ENCODE measurements around the gene KCTD13.
"Not testable (repeated sequence)": the region's sequence is repeated elsewhere in the genome, so short reads cannot be mapped to it uniquely, and the experiment has no call there.

The KCTD13 gene

DNA sequence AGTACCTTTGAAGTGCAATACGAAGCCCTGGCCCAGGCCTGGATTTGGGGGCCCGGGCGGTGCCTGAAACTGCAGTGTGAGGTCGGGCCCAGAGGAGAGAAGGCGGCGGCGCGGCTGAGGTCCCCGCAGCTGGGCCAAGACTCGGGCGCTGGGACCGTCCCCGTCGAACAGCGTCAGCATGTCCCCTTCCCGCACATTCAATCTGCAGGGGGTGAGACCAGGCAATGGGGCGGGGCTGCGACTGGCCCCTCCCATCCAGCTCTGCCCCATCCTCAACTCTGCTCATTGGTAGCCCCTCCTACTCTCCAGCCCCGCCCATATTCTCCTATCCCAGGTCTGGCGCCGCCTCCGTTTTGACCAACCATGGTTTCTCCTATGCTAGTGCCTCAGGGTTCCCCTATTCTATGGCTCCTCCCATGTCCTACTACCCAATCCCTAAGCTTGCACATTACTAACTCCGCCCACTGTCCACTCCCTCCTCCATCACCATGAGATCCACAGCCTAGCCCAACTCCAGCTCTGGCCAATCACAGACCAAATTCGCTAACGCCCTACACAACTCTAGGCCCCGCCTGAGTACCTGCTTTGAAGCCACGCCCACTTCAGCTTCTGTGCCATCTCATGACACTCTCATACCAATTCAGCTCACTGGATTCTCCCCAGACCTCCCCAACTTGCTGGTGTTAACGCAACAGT, 48.6 kb downstream of the KCTD13 start:
- DNase-seq = peak; percentile 92

DNA sequence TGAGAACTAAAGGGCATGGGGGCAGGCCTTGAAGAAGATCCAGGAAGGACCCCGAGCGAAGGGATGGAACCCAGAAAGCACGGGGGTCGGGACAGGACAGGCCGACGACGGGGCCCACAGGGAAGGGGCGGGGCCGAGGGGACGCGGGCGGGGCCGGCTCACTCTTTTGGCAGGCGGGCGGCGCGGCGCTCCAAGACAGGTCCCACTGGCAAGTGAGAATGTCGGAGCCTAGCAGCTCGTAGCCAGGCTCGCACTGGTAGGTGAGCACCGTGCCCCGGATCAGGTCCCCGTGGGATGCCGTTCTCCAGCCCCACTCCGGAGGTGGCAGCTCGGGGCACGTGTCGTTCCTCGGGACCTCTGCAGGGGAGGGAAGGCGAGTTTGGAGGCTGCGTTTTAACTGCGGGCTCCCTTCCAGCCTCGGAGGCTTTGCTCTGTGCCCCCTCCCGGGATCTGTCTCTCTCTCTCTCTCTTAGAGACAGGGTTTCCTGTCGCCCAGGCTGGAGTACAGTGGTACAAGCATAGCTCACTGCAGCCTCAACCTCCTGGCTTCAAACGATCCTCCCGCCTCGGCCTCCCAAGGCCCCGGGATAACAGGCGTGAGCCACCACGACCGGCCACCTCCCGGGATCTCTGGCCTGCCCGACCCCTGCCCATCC, 49.3 kb downstream of the KCTD13 start:
- DNase-seq = no peak

DNA sequence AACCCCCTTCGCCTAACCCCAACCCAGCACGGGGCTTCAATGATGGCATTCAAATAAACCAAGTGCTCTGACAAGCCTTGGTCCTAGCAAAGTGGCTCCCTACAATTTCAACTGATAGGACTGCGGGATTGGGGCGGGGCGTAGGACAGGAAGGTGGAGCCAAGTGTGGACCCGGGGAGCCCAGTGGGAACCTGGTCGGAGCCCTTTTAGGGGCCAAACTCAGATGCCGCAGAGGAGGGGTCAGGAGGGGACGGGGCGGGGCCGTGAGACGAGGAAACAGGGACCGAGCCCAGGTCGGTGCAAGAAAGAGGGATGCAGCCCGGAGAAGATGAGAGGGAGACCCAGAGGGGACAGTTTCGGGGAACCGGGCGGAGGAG, 49.8 kb downstream of the KCTD13 start:
- DNase-seq = no peak

DNA sequence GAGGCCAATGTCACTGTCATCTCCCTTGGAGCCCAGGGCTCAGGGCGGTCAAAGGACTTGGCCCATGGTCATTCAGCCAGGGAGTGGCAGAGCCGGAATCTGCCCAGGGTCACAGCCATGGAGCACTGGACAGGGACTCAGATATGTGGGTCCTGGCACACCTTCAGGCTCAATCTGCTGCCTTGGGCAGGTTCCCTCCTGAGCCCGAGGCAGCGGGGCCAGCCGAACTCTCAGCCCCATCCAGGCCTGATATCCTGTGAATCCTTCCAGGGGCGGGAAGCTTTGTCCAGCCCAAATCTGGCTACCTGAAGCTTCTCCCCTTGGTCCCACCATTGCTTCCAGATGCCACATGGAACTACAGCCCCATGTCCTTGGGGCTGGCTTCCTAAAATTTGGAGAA, 50.8 kb downstream of the KCTD13 start:
- DNase-seq = no peak

DNA sequence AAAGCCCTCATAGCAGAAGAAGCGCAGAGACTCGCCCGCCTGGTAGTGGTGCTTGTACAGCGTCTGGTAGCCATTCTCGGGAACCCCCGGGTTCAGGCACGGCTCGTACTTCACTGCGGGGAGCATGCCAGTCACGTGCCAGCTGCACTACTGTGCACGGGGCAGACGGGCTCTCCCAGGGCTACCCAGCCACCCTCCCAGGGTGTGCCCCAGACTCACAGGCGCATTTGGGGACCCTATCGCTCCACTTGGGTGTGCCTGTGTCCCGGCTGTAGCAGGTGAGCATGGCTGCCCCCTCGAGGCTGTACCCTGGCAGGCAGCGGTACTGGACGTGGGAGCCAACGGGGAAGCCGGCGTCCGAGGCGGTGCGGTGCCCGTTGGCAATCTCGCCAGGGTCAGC, 52.7 kb downstream of the KCTD13 start:
- DNase-seq = no peak

DNA sequence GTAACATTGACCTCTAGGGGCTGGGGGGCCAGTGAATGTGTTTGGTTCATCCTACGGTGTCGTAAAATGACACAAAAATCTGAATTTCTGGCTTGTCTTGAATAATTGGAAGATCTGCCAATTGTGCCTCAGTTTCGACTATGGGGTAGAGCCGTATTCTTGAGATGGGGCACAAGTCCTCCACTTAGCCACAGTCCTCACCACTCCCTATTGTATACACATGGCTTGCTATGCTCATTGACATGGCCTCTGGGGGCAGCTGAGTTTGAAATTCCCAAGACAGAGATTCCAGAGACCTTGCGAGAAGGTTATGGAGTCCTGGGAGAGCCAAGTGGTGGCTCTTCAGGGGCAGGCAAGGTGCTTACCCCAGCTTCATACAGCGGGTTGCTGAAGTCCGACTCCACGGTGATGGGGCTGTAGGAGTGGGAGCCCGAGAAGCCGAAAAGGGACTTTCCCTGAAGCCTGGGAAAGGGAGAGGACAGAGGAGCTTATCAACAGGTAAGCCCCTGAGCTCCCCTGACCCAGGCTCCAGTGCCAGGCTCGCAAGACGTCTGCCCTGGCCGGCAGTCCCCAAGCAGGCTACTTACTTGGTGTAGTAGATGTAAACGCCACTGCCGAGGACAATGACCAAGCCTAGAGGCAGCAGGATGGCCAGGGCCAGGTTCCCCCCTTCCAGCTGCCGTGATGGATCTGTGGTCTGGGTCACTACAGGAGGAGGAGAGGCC, 54.0 kb downstream of the KCTD13 start:
- no peak for DNase-seq

DNA sequence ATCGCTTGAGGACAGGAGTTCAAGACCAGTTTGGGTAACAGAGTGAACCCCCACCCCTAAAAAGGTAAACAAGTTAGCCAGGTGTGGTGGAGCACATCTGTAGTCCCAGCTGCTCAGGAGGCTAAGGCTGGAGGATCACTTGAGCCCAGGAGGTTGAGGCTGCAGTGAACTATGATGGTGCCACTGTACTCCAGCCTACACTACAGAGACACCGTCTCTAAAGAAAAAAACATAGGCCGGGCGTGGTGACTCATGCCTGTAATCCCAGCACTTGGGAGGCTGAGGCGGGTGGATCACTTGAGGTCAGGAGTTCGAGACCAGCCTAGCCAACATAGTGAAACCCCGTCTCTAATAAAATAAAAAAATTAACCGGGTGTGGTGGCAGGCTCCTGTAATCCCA, 57.0 kb downstream of the KCTD13 start:
- DNase-seq = not testable (repeated sequence)

DNA sequence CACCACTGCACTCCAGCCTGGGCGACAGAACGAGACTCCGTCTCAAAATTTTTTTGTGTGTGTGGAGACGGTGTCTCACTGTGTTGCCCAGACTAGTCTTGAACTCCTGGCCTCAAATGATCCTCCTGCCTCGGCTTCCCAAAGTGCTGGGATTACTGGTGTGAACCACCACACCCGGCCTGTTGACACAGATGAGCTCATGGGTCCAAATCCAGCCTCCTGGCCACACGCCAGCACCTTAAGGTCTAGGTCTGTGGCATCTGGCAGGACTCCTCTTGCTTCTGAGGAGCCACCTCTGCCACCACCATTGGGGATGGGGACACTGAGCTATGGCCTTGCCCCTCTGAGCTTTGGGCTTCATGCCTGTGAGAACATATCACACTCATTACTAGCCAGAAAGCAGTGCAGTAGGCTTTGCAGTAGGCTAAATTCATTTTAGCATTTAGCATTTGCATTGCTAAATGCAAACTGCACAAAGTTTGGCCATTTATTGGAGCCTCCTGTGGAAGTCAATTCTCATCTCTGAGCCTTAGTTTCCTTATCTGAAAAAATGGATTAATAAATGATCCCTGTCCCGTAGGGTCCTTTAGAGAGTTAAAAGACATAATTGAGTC, 57.5 kb downstream of the KCTD13 start:
- DNase-seq = no peak

DNA sequence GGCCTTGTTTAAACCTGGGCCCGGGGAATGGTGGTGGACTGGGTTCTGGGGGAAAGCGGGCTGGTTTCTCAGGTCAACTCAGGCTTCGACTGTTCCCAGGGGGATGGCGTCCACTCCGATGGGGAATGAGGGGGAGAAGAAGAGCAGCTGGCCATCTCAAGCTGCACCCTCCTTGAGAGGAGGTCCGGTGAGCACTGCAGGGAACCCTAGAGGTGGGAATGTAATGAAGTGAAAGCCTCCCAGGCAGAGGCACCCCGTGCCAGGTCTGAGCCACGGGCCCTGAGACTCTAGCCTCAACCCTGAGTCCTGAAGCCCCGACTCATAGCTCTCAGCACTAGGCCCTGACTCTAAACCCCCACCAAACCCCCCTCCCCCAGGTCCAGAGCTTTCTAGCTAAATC, 61.8 kb downstream of the KCTD13 start:
- no peak for DNase-seq

DNA sequence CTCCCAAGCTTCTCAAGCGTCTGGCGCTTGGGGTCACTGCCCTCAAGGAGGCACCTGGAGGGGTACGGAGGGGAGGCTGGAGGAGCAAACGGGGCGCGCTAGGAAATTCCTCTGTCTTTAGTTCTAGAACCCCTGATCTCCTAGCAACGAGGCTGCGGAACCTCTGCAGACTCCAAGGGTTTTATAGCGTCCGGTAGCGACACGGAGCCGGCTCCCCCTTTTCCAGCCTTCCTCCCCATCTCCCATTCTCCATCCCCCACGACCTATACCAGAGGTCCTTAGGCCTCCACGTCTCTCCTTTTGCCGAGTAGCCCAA, 62.4 kb downstream of the KCTD13 start:
- no peak for DNase-seq

DNA sequence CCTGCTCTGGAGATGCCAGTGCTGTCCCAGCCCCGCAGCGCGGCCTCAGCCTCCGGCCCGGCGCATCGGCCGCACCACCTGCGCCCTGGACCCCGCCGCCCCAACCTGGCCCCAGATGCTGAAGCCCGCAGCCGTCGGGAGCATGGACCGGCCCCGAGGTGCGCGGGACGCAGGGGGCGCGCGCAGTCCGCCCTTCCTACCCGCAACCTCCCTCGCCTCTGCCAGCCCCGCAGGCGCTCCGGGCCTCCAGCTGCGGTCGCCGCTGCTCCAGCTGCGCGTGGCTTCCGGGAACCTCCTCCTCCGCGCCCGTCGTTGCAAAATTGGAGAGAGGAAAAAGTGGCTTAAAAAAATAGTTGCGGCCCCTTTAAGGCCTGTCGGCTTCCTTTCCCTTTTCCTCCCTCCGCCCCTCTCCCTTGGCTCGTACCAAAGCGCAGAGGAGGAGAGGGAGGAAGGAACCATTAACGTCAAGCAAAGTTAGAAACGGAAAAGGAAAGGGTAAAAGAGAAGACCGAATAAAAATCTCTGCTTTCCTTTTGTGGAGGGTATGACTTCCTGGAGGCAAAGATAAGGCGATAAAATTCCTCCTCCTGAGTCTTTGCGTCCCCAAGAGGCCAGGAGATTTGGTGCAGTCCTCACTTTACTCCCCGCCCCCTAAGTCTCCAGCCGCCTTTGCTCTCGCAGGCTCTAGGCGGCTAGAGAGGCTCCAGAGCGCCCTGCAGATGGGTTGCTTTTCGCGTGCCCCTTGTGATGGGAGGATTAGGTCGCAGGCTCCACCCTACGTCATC, 63.0 kb downstream of the KCTD13 start, which contains the start of gene CDIPT:
CDIPT (minus strand) TSS at position 343 of the 785 bp plus-strand sequence. CDS start 369 bp downstream, outside the sequence.
- DNase-seq = peak; percentile 79

DNA sequence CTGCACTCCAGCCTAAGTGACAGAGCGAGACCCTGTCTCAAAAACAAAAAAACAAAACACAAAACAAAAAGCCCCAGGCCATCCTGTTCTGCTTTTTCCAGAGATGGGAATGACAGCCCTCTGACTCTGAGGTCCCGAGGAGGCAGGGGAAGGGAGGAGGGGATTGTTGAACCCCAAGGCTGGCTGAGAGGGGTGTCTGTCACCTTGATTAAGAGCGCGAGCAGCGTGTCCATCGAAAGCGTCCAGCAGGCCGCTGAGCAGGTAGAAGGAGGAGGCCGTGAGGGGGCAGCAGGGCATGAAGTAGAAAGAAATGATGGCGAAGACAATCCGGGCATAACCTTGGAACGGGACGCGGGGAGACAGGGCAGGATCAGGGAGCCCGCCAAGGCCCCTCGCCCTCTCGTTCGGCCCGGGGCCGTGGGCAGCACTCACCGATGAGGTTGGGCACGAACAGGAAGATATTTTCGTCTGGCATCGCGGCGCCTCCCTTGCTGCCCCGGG, 63.6 kb downstream of the KCTD13 start:
- DNase-seq = no peak

DNA sequence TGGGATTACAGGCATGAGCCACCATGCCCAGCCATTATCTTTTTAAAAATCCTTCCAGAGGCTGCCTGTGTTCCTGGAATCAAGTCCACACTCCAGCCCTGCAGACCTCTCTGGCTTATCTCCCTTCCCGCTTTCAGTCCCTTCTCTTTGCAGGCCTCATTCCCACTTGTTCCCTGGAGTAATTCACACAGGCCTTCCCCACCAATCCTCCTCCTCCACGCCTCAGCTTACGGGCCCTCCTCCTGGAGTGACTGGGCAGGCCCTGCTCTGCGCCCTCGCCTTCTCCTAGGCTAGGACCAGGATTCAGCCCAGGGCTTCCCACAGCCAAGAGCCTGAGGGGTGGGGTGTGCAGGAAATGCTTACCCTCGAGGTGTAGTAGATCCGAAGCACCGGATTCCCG, 65.8 kb downstream of the KCTD13 start:
- DNase-seq = no peak

DNA sequence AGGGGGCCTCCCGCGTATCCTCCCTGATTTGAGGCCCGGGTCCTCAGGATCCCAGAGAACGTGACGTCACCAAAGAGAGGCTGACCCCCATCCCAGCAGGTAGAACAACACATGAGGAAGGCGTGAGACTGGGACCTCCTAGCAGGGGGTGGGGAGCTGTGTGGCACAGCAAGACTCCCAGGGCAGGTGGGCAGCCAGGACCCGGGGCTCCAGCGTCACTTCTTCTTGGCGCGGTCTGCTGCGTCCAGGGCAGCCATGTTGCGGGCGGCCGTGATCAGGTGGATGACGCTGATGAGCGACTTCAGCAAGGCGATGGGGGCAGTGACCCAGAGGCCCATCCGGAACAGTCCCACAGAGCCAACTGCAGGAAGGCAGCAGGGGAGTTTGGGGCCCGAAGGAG, 67.1 kb downstream of the KCTD13 start:
- no peak for DNase-seq

DNA sequence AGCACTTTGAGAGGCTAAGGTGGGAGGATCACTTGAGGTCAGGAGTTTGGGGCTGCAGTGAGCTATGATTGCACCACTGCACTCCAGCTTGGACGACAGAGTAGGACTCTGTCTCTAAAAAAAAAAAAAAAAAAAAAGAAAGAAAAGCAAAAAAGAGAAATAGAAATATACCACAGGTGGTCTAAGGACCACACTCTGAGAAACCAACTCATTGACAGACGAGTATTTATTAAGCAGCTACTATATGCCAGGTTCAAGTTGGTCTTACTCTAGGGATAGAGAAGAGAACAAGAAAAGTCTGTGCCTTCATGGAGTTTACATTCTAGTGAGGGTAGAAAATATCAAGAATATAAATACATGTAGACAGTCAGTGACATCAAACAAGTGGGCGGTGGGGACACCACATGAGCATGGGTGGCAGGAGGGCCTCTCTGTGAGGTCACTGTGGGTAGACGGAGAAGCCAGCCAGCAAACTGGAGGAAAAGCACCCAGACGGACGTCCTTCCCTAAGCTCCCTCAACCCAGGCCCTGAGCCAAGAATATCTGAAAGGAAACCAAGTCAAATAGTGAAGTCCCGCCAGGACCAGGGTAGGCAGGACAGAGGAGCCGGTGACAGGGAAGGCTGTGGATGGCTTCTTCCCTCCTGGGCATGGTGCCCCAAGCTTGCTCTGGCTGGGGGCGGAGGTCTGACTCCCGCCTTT, 67.7 kb downstream of the KCTD13 start:
- no peak for DNase-seq

DNA sequence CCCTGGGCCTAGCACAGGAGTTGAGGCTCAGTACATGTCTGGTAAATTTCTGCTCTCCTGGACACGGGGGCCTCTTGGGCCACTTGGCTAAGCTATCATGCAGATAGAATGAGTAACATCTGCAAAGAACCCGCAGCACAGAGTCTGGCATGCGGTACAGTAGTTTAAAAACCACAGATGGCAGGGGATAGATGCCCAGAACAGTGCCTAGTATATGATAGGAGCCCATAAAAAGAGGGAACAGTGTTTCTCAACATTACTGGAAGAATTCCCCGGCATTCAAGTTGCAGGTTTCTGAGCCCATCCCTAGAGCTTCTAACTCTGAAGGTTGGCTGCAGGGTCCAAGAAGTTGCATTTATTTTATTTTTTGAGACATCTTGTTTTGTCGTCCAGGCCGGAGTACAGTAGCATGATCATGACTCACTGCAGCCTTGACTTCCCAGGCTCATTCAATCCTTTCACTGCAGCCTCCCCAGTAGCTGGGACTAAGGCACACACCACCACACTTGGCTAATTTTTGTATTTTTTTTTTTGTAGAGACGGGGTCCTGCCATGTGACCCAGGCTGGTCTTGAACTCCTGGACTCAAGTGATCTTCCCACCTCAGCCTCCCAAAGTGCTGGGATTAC, 68.8 kb downstream of the KCTD13 start:
- no peak for DNase-seq
